Smooth muscle cell (in vitro differentiated cells): ENCODE measurements around the gene HTRA2. TPM values are rescaled to one million over a fixed set of nuclear protein-coding genes. Genes with fewer than 3 reads are reported as not detected.

Experiments used
- DNase-seq: peaks from one replicate; lab custom pipeline; 2025; ENCODE audit not compliant: unreplicated experiment; lab: John Stamatoyannopoulos, UW
- H2AFZ ChIP-seq: fragments of 200-600 bp; sonication (generic); 2 replicates; pipeline ENCODE4 v1.6.0; 2016; ENCODE audit warnings: antibody characterized with exemption, low read depth, mild to moderate bottlenecking
- H3F3A ChIP-seq: fragments of 200-600 bp; sonication (generic); 2 replicates; pipeline ENCODE4 v1.6.0; 2017; ENCODE audit warnings: antibody characterized with exemption, low read depth
- H3K27ac ChIP-seq: fragments of 200-600 bp; sonication (generic); 2 replicates; pipeline ENCODE4 v1.5.1; 2016; ENCODE audit warnings: low read depth, mild to moderate bottlenecking
- H3K27me3 ChIP-seq: fragments of 200-600 bp; sonication (generic); 2 replicates; pipeline ENCODE4 v1.6.1; 2016; ENCODE audit warnings: low read depth, mild to moderate bottlenecking
- H3K36me3 ChIP-seq: fragments of 200-600 bp; sonication (generic); 2 replicates; pipeline ENCODE4 v1.5.1; 2016; ENCODE audit warnings: low read depth
- H3K4me1 ChIP-seq: fragments of 200-600 bp; sonication (generic); 2 replicates; pipeline ENCODE4 v1.5.1; 2016; ENCODE audit warnings: low read depth
- H3K4me2 ChIP-seq: fragments of 200-600 bp; sonication (generic); 2 replicates; pipeline ENCODE4 v1.6.0; 2016; ENCODE audit warnings: mild to moderate bottlenecking
- H3K4me3 ChIP-seq: fragments of 200-600 bp; sonication (generic); 2 replicates; pipeline ENCODE4 v1.5.1; 2016; ENCODE audit warnings: mild to moderate bottlenecking
- H3K79me2 ChIP-seq: fragments of 200-600 bp; sonication (generic); 2 replicates; pipeline ENCODE4 v1.6.0; 2016; ENCODE audit warnings: low read depth, mild to moderate bottlenecking
- H3K9ac ChIP-seq: fragments of 200-600 bp; sonication (generic); 2 replicates; pipeline ENCODE4 v1.6.0; 2016; ENCODE audit warnings: low read depth
- H3K9me3 ChIP-seq: fragments of 200-600 bp; sonication (generic); replicated peaks from 2 replicates; pipeline ENCODE4 v1.5.1; 2016; ENCODE audit warnings: low read depth
- H4K20me1 ChIP-seq: fragments of 200-600 bp; sonication (generic); 2 replicates; pipeline ENCODE4 v1.6.0; 2016; ENCODE audit warnings: low read depth
- CTCF ChIP-seq: fragments of 200-600 bp; sonication (generic); IDR thresholded peaks from 2 replicates; pipeline ENCODE4 v1.5.1; 2017; ENCODE audit warnings: borderline replicate concordance, mild to moderate bottlenecking, antibody characterized with exemption; ENCODE audit not compliant: insufficient read depth, poor library complexity, severe bottlenecking
- WGBS: methylation state at CpG from one replicate; pipeline ENCODE4 v1.1.7; 2016; ENCODE audit warnings: low lambda C conversion rate; 5-methylcytosine and 5-hydroxymethylcytosine counted together
- polyA plus RNA-seq: library from polyadenylated mRNA; unstranded; fragments of >200 nt; fragmentation: Nextera tagmentation; extraction: Ambion mirVana; gene quantifications from 2 replicates; pipeline ENCODE4 v1.2.1, GENCODE V29; 2016
- total RNA-seq: library from RNA; depleted of rRNA; stranded (reverse); fragments of >200 nt; gene quantifications from 2 replicates; pipeline ENCODE4 v1.2.3, GENCODE V29; 2014

The HTRA2 gene
- total and polyA plus RNA-seq, 2 experiments from 2014 or later, result 19.1 to 30.4 TPM

- Histone ChIP-seq H4K20me1 (peaks cover 1% of the 10 kb centered on the region), H3K4me3 (no peak overlapping the region), H3K27me3 (no peaks in the 10 kb centered on the region), H3K9ac (no peak overlapping the region), H3K27ac (no peak overlapping the region), H3K36me3 (no peaks in the 10 kb centered on the region), H3K4me2 (no peak overlapping the region), H3K9me3 (no peaks in the 10 kb centered on the region), H3K4me1 (no peaks in the 10 kb centered on the region), H2AFZ (no peak overlapping the region), H3F3A (peaks cover 13% of the 10 kb centered on the region), H3K79me2 (peaks cover 5% of the 10 kb centered on the region)
- WGBS, result 88% methylated on average over 7 of the region's 7 CpGs
- TF ChIP-seq CTCF, result no peak
- no peak for DNase-seq
Measured at GRCh38 chr2:74538881-74539339, 9.2 kb downstream of the HTRA2 start.

GRCh38 chr2:74540291-74540690, 10.6 kb downstream of the HTRA2 start:
- Histone ChIP-seq H2AFZ (no peak overlapping the region), H3K27ac (no peak overlapping the region), H3F3A (peaks cover 10% of the 10 kb centered on the region), H3K4me2 (no peak overlapping the region), H3K36me3 (peaks cover 3% of the 10 kb centered on the region), H3K4me1 (no peaks in the 10 kb centered on the region), H4K20me1 (peaks cover 15% of the 10 kb centered on the region), H3K9ac (no peak overlapping the region), H3K9me3 (no peaks in the 10 kb centered on the region), H3K79me2 (peaks cover 5% of the 10 kb centered on the region), H3K27me3 (no peaks in the 10 kb centered on the region), H3K4me3 (no peak overlapping the region)
- no peak for TF ChIP-seq CTCF
- no peak for DNase-seq
- WGBS, result 94% methylated on average over 5 of the region's 5 CpGs

GRCh38 chr2:74542978-74543377, 13.2 kb downstream of the HTRA2 start:
- no peak overlapping the region for H3K27ac ChIP-seq
- no peaks in the 10 kb centered on the region for H3K27me3 ChIP-seq
- WGBS, result 96% methylated on average over 1 of the region's 1 CpG
- H3F3A ChIP-seq, result no peaks in the 10 kb centered on the region
- no peak for TF ChIP-seq CTCF
- H3K4me3 ChIP-seq, result no peak overlapping the region
- H3K9me3 ChIP-seq, result no peaks in the 10 kb centered on the region
- peaks cover 25% of the 10 kb centered on the region for H4K20me1 ChIP-seq
- no peak overlapping the region for H3K4me2 ChIP-seq
- H3K79me2 ChIP-seq, result peaks cover 21% of the 10 kb centered on the region
- peaks cover 3% of the 10 kb centered on the region for H3K36me3 ChIP-seq
- H3K9ac ChIP-seq, result no peak overlapping the region
- H3K4me1 ChIP-seq, result no peaks in the 10 kb centered on the region
- no peak for DNase-seq
- H2AFZ ChIP-seq, result no peak overlapping the region

GRCh38 chr2:74544634-74545033, 14.9 kb downstream of the HTRA2 start:
- Histone ChIP-seq H3K36me3 (peaks cover 3% of the 10 kb centered on the region), H3K4me3 (no peak overlapping the region), H3K4me1 (peaks cover 13% of the 10 kb centered on the region), H3K79me2 (peaks cover 24% of the 10 kb centered on the region), H3K27me3 (no peaks in the 10 kb centered on the region), H3K9me3 (no peaks in the 10 kb centered on the region), H2AFZ (no peak overlapping the region), H4K20me1 (peaks cover 38% of the 10 kb centered on the region), H3K4me2 (no peak overlapping the region), H3F3A (no peaks in the 10 kb centered on the region), H3K9ac (no peak overlapping the region), H3K27ac (no peak overlapping the region)
- no peak for DNase-seq
- TF ChIP-seq CTCF, result no peak
- 92% methylated on average over 3 of the region's 3 CpGs for WGBS
